ENCODE results near the gene SMPD3.

The SMPD3 gene

GRCh38 chr16:68319185-68319908 is 129.0 kb downstream of the SMPD3 start:
- no peak for DNase-seq

GRCh38 chr16:68313116-68313515 is 135.2 kb downstream of the SMPD3 start:
- no peak for DNase-seq

DNA sequence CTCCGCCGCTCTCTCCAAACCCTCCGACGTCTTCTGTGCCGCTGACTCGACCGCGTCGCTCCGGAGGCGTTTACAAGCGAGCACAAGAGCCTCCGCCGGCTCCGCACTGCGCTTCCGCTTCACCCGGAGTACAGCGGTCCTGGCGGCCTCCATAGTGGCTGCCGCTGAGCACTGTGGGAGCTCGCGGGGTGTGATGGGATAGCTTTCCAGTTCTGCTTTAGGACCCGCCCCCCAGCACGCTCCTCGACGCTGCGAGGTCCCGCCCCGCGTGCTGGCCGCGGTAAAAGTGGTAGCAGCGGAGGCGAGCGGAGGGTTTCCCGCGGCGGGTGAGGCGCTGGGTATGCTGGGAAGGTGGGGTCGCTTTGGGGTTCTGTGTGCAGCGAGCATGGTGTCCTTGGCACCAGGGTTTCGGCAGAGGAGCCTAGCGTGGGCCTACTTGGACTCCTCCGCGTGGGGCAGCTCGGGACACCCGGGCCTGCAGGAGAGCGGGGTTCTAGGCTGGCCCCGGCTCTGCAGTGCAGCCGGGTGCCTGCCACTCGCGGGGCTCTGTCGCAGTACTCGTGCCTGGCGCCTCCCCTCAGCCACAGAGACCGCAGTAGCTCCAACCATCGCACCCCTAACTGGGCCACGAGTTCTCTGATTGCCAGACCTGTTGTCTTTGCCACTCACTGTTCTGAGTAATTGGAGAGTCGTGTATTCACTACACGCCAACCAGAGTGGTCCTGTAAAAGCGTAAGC is 137.4 kb downstream of the SMPD3 start, which contains the start of the genes PRMT7 and SLC7A6OS:
PRMT7 (plus strand) TSS at position 246 of the 738 bp plus-strand sequence. CDS start 4,961 bp downstream, outside the sequence.
SLC7A6OS (minus strand) TSS at position 173 of the 738 bp plus-strand sequence; CDS start at position 153, 20 bp downstream.
- peak; percentile 91 for DNase-seq

GRCh38 chr16:68310437-68310773 is 137.9 kb downstream of the SMPD3 start:
- DNase-seq: no peak

DNA sequence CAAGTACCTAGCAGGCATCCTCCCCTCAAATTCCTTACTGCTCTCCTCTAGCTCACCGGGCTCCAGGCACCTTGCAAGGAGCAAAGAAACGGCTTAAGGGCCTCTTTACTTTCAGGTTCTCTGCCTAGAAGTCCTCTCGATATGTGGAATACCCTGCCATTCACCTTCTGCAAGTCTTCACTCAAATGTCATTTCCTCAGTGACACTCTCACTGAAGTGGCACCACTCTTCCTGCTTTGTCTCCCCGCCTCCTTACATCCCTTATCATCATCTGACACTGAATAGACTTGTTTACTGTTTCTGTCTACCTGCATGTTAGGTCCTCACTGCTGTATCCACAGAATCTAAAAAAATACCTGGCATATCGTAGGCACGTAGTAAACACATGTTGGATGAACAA is 138.5 kb downstream of the SMPD3 start:
- DNase-seq: no peak

Measured in EL (cell line).